ENCODE results near the gene RHBDF2. TPM values are rescaled to one million over a fixed set of nuclear protein-coding genes. Genes with fewer than 3 reads are reported as not detected.
"Not testable (repeated sequence)": the region's sequence is repeated elsewhere in the genome, so short reads cannot be mapped to it uniquely, and the experiment has no call there.

Gene RHBDF2
- polyA plus RNA-seq, 1 donor (not counting 4 experiments of a cell fraction or from before 2014, with no cell fraction given), result 14.9 TPM

- no peaks in the 10 kb centered on the region for H3K36me3 ChIP-seq (ENCODE audit: control insufficient read depth in 2 of 2, extremely low read depth in 1 of 2, insufficient read depth in 2 of 2, low read length in 2 of 2)
- FAIRE-seq, result no peak
- H3K4me1 ChIP-seq (ENCODE audit: control insufficient read depth, extremely low read depth, insufficient read depth, low read length), result peaks cover 7% of the 10 kb centered on the region
- DNase-seq (ENCODE audit: low read depth, low spot score), result no peak
- TF ChIP-seq EZH2 (IDR thresholded peaks at IDR 0.05; ENCODE audit: low read length), result no peak
- TF ChIP-seq CTCF (optimal IDR thresholded peaks at IDR 0.05 in 1 of 3, IDR thresholded peaks at IDR 0.05 in 1 of 3, conservative IDR thresholded peaks at IDR 0.05 in 1 of 3; ENCODE audit: extremely low read depth in 1 of 3, insufficient read depth in 2 of 3, low read length in 3 of 3), result no peak
- no peak overlapping the region for H3K27ac ChIP-seq (ENCODE audit: control insufficient read depth, insufficient read depth, low read length)
- no peaks in the 10 kb centered on the region for H3K9me1 ChIP-seq (ENCODE audit: control insufficient read depth, extremely low read depth, insufficient read depth, low read length)
- H3K9me3 ChIP-seq (ENCODE audit: control insufficient read depth, low read depth, low read length), result no peaks in the 10 kb centered on the region
- no peaks in the 10 kb centered on the region for H3K79me2 ChIP-seq (ENCODE audit: control insufficient read depth, insufficient read depth, low read length)
- dilution Hi-C loops (cut with MboI; ENCODE audit: extremely low pct_ligation_motif_present, low sequenced_read_pairs), result no loop called here
- no peaks in the 10 kb centered on the region for H4K20me1 ChIP-seq (ENCODE audit: control insufficient read depth, extremely low read depth, insufficient read depth, low read length)
- peaks cover 24% of the 10 kb centered on the region for H3K27me3 ChIP-seq (ENCODE audit: control insufficient read depth, extremely low read depth, insufficient read depth, low read length)
- no peak overlapping the region for H3K9ac ChIP-seq (ENCODE audit: control insufficient read depth, extremely low read depth, insufficient read depth, low read length)
- H3K4me3 ChIP-seq (ENCODE audit: control insufficient read depth in 2 of 3, extremely low read depth in 1 of 3, insufficient read depth in 2 of 3, low read depth in 1 of 3, low read length in 3 of 3), result no peak overlapping the region
- no peak overlapping the region for H2AFZ ChIP-seq (ENCODE audit: control insufficient read depth, low read length)
- H3K4me2 ChIP-seq (ENCODE audit: control insufficient read depth, extremely low read depth, insufficient read depth, low read depth, low read length), result no peak overlapping the region
These were observed 10.6 kb upstream of the RHBDF2 start for GRCh38 chr17:76511668-76512365.

- FAIRE-seq (no peak), DNase-seq (ENCODE audit: low read depth, low spot score) (no peak)
- dilution Hi-C loops (cut with MboI; ENCODE audit: extremely low pct_ligation_motif_present, low sequenced_read_pairs), result no loop called here
- Histone ChIP-seq H3K79me2 (ENCODE audit: control insufficient read depth, insufficient read depth, low read length) (no peaks in the 10 kb centered on the region), H3K9me1 (ENCODE audit: control insufficient read depth, extremely low read depth, insufficient read depth, low read length) (no peaks in the 10 kb centered on the region), H3K4me2 (ENCODE audit: control insufficient read depth, extremely low read depth, insufficient read depth, low read depth, low read length) (no peak overlapping the region), H3K4me1 (ENCODE audit: control insufficient read depth, extremely low read depth, insufficient read depth, low read length) (peaks cover 11% of the 10 kb centered on the region), H3K9me3 (ENCODE audit: control insufficient read depth, low read depth, low read length) (no peaks in the 10 kb centered on the region), H3K27me3 (ENCODE audit: control insufficient read depth, extremely low read depth, insufficient read depth, low read length) (peaks cover 28% of the 10 kb centered on the region), H3K9ac (ENCODE audit: control insufficient read depth, extremely low read depth, insufficient read depth, low read length) (no peak overlapping the region), H2AFZ (ENCODE audit: control insufficient read depth, low read length) (no peak overlapping the region), H3K27ac (ENCODE audit: control insufficient read depth, insufficient read depth, low read length) (no peak overlapping the region), H3K36me3 (ENCODE audit: control insufficient read depth in 2 of 2, extremely low read depth in 1 of 2, insufficient read depth in 2 of 2, low read length in 2 of 2) (no peaks in the 10 kb centered on the region), H4K20me1 (ENCODE audit: control insufficient read depth, extremely low read depth, insufficient read depth, low read length) (no peaks in the 10 kb centered on the region), H3K4me3 (ENCODE audit: control insufficient read depth in 2 of 3, extremely low read depth in 1 of 3, insufficient read depth in 2 of 3, low read depth in 1 of 3, low read length in 3 of 3) (no peak overlapping the region)
- TF ChIP-seq CTCF (optimal IDR thresholded peaks at IDR 0.05 in 1 of 3, IDR thresholded peaks at IDR 0.05 in 1 of 3, conservative IDR thresholded peaks at IDR 0.05 in 1 of 3; ENCODE audit: extremely low read depth in 1 of 3, insufficient read depth in 2 of 3, low read length in 3 of 3), result no peak
- no peak for TF ChIP-seq EZH2 (IDR thresholded peaks at IDR 0.05; ENCODE audit: low read length)
These were observed 9.6 kb upstream of the RHBDF2 start for GRCh38 chr17:76510831-76511244.

GRCh38 chr17:76508472-76509063, 7.3 kb upstream of the RHBDF2 start:
- H3K27ac ChIP-seq (ENCODE audit: control insufficient read depth, insufficient read depth, low read length); H2AFZ ChIP-seq (ENCODE audit: control insufficient read depth, low read length); DNase-seq (ENCODE audit: low read depth, low spot score); H3K9me3 ChIP-seq (ENCODE audit: control insufficient read depth, low read depth, low read length); H3K79me2 ChIP-seq (ENCODE audit: control insufficient read depth, insufficient read depth, low read length); H3K9me1 ChIP-seq (ENCODE audit: control insufficient read depth, extremely low read depth, insufficient read depth, low read length); FAIRE-seq; H3K4me1 ChIP-seq (ENCODE audit: control insufficient read depth, extremely low read depth, insufficient read depth, low read length); H4K20me1 ChIP-seq (ENCODE audit: control insufficient read depth, extremely low read depth, insufficient read depth, low read length); H3K36me3 ChIP-seq (ENCODE audit: control insufficient read depth in 2 of 2, extremely low read depth in 1 of 2, insufficient read depth in 2 of 2, low read length in 2 of 2); H3K4me3 ChIP-seq (ENCODE audit: control insufficient read depth in 2 of 3, extremely low read depth in 1 of 3, insufficient read depth in 2 of 3, low read depth in 1 of 3, low read length in 3 of 3); dilution Hi-C loops (cut with MboI; ENCODE audit: extremely low pct_ligation_motif_present, low sequenced_read_pairs); H3K9ac ChIP-seq (ENCODE audit: control insufficient read depth, extremely low read depth, insufficient read depth, low read length); H3K4me2 ChIP-seq (ENCODE audit: control insufficient read depth, extremely low read depth, insufficient read depth, low read depth, low read length): not testable (repeated sequence)
- peaks cover 28% of the 10 kb centered on the region for H3K27me3 ChIP-seq (ENCODE audit: control insufficient read depth, extremely low read depth, insufficient read depth, low read length)

All from keratinocyte (primary cell).